Breast epithelium (tissue), 4 donors: ENCODE results near the gene ACSL1. TPM values are rescaled to one million over a fixed set of nuclear protein-coding genes. Genes with fewer than 3 reads are reported as not detected.

Experiments used
- DNase-seq, 2 donors: peaks; one replicate each; pipeline ENCODE4 v3.0.0-alpha.2; 2019; ENCODE audit warnings: low spot score in 2 of 2
- H3K27ac ChIP-seq, 2 donors: fragments of 200-600 bp; sonication (generic) in 1 of 2; one replicate each; pipeline ENCODE4 v1.5.1; 2016 to 2019; ENCODE audit warnings: mild to moderate bottlenecking in 1 of 2
- H3K27me3 ChIP-seq, 2 donors: fragments of 200-600 bp; sonication (generic) in 1 of 2; one replicate each; pipeline versions ENCODE4 v1.5.1 to v1.6.0; 2017 to 2019; ENCODE audit warnings: control low read depth in 1 of 2, mild to moderate bottlenecking in 1 of 2
- H3K36me3 ChIP-seq: fragments of 200-600 bp; one replicate; pipeline ENCODE4 v1.5.1; 2019
- H3K4me1 ChIP-seq, 2 donors: fragments of 200-600 bp; sonication (generic); one replicate each; pipeline ENCODE4 v1.5.1; 2016 to 2019; ENCODE audit warnings: control low read depth in 1 of 2
- H3K4me3 ChIP-seq, 3 donors: fragments of 200-600 bp; sonication (generic); 1 replicate in 2 of 3; 2 replicates in 1 of 3; pipeline ENCODE4 v1.5.1; 2016 to 2019; ENCODE audit warnings: mild to moderate bottlenecking in 3 of 3, moderate library complexity in 2 of 3
- H3K9me3 ChIP-seq, 2 donors: fragments of 200-600 bp; sonication (generic) in 1 of 2; one replicate each; pipeline ENCODE4 v1.5.1; 2016 to 2019; ENCODE audit warnings: control low read depth in 1 of 2
- CTCF ChIP-seq, 3 donors: fragments of 450-650 bp; IDR thresholded peaks; one replicate each; pipeline ENCODE4 v1.5.1; 2016 to 2017; ENCODE audit warnings: antibody characterized with exemption in 3 of 3, mild to moderate bottlenecking in 3 of 3, moderate library complexity in 3 of 3
- POLR2A ChIP-seq: fragments of 450-650 bp; IDR thresholded peaks from one replicate; pipeline ENCODE4 v1.6.1; 2016; ENCODE audit warnings: antibody characterized with exemption, mild to moderate bottlenecking, moderate library complexity
- POLR2AphosphoS5 ChIP-seq, 3 donors: sonication (generic); formaldehyde crosslinking; IDR thresholded peaks; one replicate each; pipeline ENCODE4 v1.6.1; 2017; ENCODE audit warnings: antibody characterized with exemption in 3 of 3
- intact Hi-C: fragments of 100-400 bp; cut with DNase I; formaldehyde crosslinking; loops from one replicate; pipeline ENCODE4 v1.15.1; 2023; ENCODE audit warnings: low total_unique reads
- total RNA-seq, 3 donors: library from RNA; depleted of rRNA; stranded (reverse); fragments of >200 nt; gene quantifications; one replicate each; pipeline ENCODE4 v1.1.0, GENCODE V29; 2016

The ACSL1 gene
- total RNA-seq, 3 donors from 2014 or later: 167 to 797 (median 254) TPM

GRCh38 chr4:184812199-184812542, 13.6 kb downstream of the ACSL1 start:
- intact Hi-C loops: loop anchor here (10.0 kb wide), 1 partner anchor 67 kb away; no protein-coding TSS in a partner anchor
- Histone ChIP-seq H3K27ac (peak overlapping the region; percentile 84 to 90), H3K4me1 (peaks cover 7 to 13% of the 10 kb centered on the region in 2 donors), H3K27me3 (no peaks in the 10 kb centered on the region), H3K4me3 (no peak overlapping the region), H3K36me3 (no peaks in the 10 kb centered on the region), H3K9me3 (no peaks in the 10 kb centered on the region)
- no peak for TF ChIP-seq POLR2AphosphoS5 (IDR thresholded peaks at IDR 0.05)
- TF ChIP-seq CTCF (IDR thresholded peaks at IDR 0.05): no peak
- no peak for TF ChIP-seq POLR2A
- DNase-seq: no peak

GRCh38 chr4:184811526-184812198, 14.1 kb downstream of the ACSL1 start:
- intact Hi-C loops: loop anchor here (10.0 kb wide), 1 partner anchor 67 kb away; no protein-coding TSS in a partner anchor
- no peaks in the 10 kb centered on the region for H3K9me3 ChIP-seq
- no peaks in the 10 kb centered on the region for H3K27me3 ChIP-seq
- TF ChIP-seq CTCF (IDR thresholded peaks at IDR 0.05) (no peak), POLR2A (no peak), POLR2AphosphoS5 (IDR thresholded peaks at IDR 0.05) (no peak)
- H3K27ac ChIP-seq: peak overlapping the region in 1 of 2 donors; percentile 90
- DNase-seq: no peak
- no peak overlapping the region for H3K4me3 ChIP-seq
- H3K36me3 ChIP-seq: no peaks in the 10 kb centered on the region
- H3K4me1 ChIP-seq: peaks cover 7 to 13% of the 10 kb centered on the region in 2 donors

GRCh38 chr4:184810720-184811119, 15.0 kb downstream of the ACSL1 start:
- TF ChIP-seq POLR2AphosphoS5 (IDR thresholded peaks at IDR 0.05): no peak
- no peak for TF ChIP-seq CTCF (IDR thresholded peaks at IDR 0.05)
- TF ChIP-seq POLR2A: no peak
- Histone ChIP-seq H3K4me1 (peaks cover 7 to 13% of the 10 kb centered on the region in 2 donors), H3K4me3 (no peak overlapping the region), H3K27ac (peak overlapping the region in 1 of 2 donors; percentile 18), H3K27me3 (no peaks in the 10 kb centered on the region), H3K9me3 (no peaks in the 10 kb centered on the region), H3K36me3 (no peaks in the 10 kb centered on the region)
- DNase-seq: no peak
- intact Hi-C loops: loop anchor here (10.0 kb wide), 1 partner anchor 66 kb away; no protein-coding TSS in a partner anchor

- peaks cover 0 to 7% of the 10 kb centered on the region in 2 donors for H3K4me1 ChIP-seq
- TF ChIP-seq CTCF (IDR thresholded peaks at IDR 0.05): no peak
- TF ChIP-seq POLR2A: no peak
- no peak for TF ChIP-seq POLR2AphosphoS5 (IDR thresholded peaks at IDR 0.05)
- intact Hi-C loops: no loop called here
- H3K27ac ChIP-seq: peak overlapping the region; percentile 68 to 81
- H3K36me3 ChIP-seq: no peaks in the 10 kb centered on the region
- no peaks in the 10 kb centered on the region for H3K9me3 ChIP-seq
- no peak overlapping the region for H3K4me3 ChIP-seq
- DNase-seq: no peak
- no peaks in the 10 kb centered on the region for H3K27me3 ChIP-seq
Observed at GRCh38 chr4:184808713-184809050, 17.1 kb downstream of the ACSL1 start.

- Histone ChIP-seq H3K36me3 (no peaks in the 10 kb centered on the region), H3K4me3 (no peak overlapping the region), H3K27me3 (no peaks in the 10 kb centered on the region), H3K27ac (peak overlapping the region; percentile 68 to 81), H3K4me1 (peaks cover 0 to 5% of the 10 kb centered on the region in 2 donors), H3K9me3 (no peaks in the 10 kb centered on the region)
- DNase-seq: peak in 1 of 2 donors; percentile 44
- TF ChIP-seq POLR2A: no peak
- no peak for TF ChIP-seq POLR2AphosphoS5 (IDR thresholded peaks at IDR 0.05)
- no peak for TF ChIP-seq CTCF (IDR thresholded peaks at IDR 0.05)
- intact Hi-C loops: no loop called here
Observed at GRCh38 chr4:184807797-184808712, 17.7 kb downstream of the ACSL1 start.
